HL-60 (cell line): ENCODE measurements around the gene ZCCHC24.

ENCODE experiments used
- CTCF ChIP-seq: IDR thresholded peaks from one replicate; pipeline ENCODE4 v1.5.1; 2011; ENCODE audit warnings: low read length, control low read depth, inconsistent platforms; ENCODE audit not compliant: insufficient read depth
- REST ChIP-seq: IDR thresholded peaks from 2 replicates; pipeline ENCODE4 v1.6.1; 2012; ENCODE audit warnings: low read depth; ENCODE audit not compliant: insufficient replicate concordance

- TF ChIP-seq CTCF (no peak), REST (no peak)
These were observed 67.7 kb downstream of the ZCCHC24 start for GRCh38 chr10:79377557-79378382.
